ENCODE measurements around the gene SMYD2. TPM values are rescaled to one million over a fixed set of nuclear protein-coding genes. Genes with fewer than 3 reads are reported as not detected.

SMYD2 gene
- total RNA-seq, 4 donors from 2014 or later: 22.7 to 45.1 (median 26.5) TPM

GRCh38 chr1:214380986-214381695 lies 100.2 kb downstream of the SMYD2 start:
- no peak for TF ChIP-seq CTCF (IDR thresholded peaks at IDR 0.05)
- DNase-seq (ENCODE audit: low spot score) (no peak), ATAC-seq (ENCODE audit: low FRiP score) (no peak)

GRCh38 chr1:214383381-214384372 lies 102.7 kb downstream of the SMYD2 start:
- no peak for ATAC-seq (ENCODE audit: low FRiP score)
- TF ChIP-seq CTCF (IDR thresholded peaks at IDR 0.05): no peak
- DNase-seq (ENCODE audit: low spot score): no peak

GRCh38 chr1:214384373-214385079 lies 103.6 kb downstream of the SMYD2 start:
- no peak for ATAC-seq (ENCODE audit: low FRiP score)
- no peak for DNase-seq (ENCODE audit: low spot score)
- TF ChIP-seq CTCF (IDR thresholded peaks at IDR 0.05): no peak

- DNase-seq (ENCODE audit: low spot score): no peak
- no peak for ATAC-seq (ENCODE audit: low FRiP score)
- TF ChIP-seq CTCF (IDR thresholded peaks at IDR 0.05): no peak
These were observed 104.5 kb downstream of the SMYD2 start for GRCh38 chr1:214385428-214385827.

GRCh38 chr1:214386333-214386732 lies 105.4 kb downstream of the SMYD2 start:
- no peak for ATAC-seq (ENCODE audit: low FRiP score)
- DNase-seq (ENCODE audit: low spot score): no peak
- no peak for TF ChIP-seq CTCF (IDR thresholded peaks at IDR 0.05)

All from omental fat pad (tissue), 4 donors.